Retinal pigment epithelial cell (primary cell): ENCODE results near the gene FGD2.

Experiments used
- DNase-seq: peaks from one replicate; pipeline ENCODE4 v3.0.0-alpha.2; 2010; ENCODE audit warnings: low read depth
- H3K4me3 ChIP-seq: 2 replicates; pipeline ENCODE4 v1.5.1; 2011; ENCODE audit warnings: mild to moderate bottlenecking, low read length, control low read depth, moderate library complexity
- CTCF ChIP-seq: conservative IDR thresholded peaks from 2 replicates; pipeline ENCODE4 v1.5.1; 2011; ENCODE audit warnings: low read depth, low read length, control low read depth, inconsistent platforms

Gene FGD2

GRCh38 chr6:36959555-36960250 lies 45.8 kb upstream of the FGD2 start:
- no peak overlapping the region for H3K4me3 ChIP-seq
- no peak for TF ChIP-seq CTCF
- no peak for DNase-seq

GRCh38 chr6:36961441-36962435 lies 43.7 kb upstream of the FGD2 start:
- H3K4me3 ChIP-seq: no peak overlapping the region
- TF ChIP-seq CTCF: no peak
- no peak for DNase-seq

- H3K4me3 ChIP-seq: no peak overlapping the region
- TF ChIP-seq CTCF: no peak
- DNase-seq: no peak
Measured at GRCh38 chr6:36962874-36963273, 42.6 kb upstream of the FGD2 start.

GRCh38 chr6:36963451-36964290 lies 41.8 kb upstream of the FGD2 start:
- TF ChIP-seq CTCF: no peak
- DNase-seq: no peak
- H3K4me3 ChIP-seq: no peak overlapping the region

GRCh38 chr6:36964349-36964748 lies 41.1 kb upstream of the FGD2 start:
- no peak for DNase-seq
- TF ChIP-seq CTCF: no peak
- no peak overlapping the region for H3K4me3 ChIP-seq

GRCh38 chr6:36964908-36965307 lies 40.5 kb upstream of the FGD2 start:
- H3K4me3 ChIP-seq: no peak overlapping the region
- no peak for DNase-seq
- TF ChIP-seq CTCF: no peak
